Left colon (tissue), 2 donors: Measurements from ENCODE around the gene YPEL3. TPM values are rescaled to one million over a fixed set of nuclear protein-coding genes. Genes with fewer than 3 reads are reported as not detected.
A peak's percentile ranks its signal among the peaks of the same experiment; 100 is the strongest.
"Not testable (repeated sequence)": the region's sequence is repeated elsewhere in the genome, so short reads cannot be mapped to it uniquely, and the experiment has no call there.

ENCODE experiments used
- ATAC-seq: fragments of 200-7000 bp; cut with Tn5 transposase; one replicate; pipeline ENCODE4 v1.9.1; 2020; ENCODE audit warnings: mild to moderate bottlenecking, moderate library complexity
- DNase-seq, 2 donors: peaks; one replicate each; pipeline ENCODE4 v3.0.0-alpha.2; 2020
- intact Hi-C, 2 donors: fragments of 100-400 bp; cut with DNase I in 1 of 2; cut with micrococcal nuclease in 1 of 2; formaldehyde crosslinking; loops; one replicate each; pipeline versions ENCODE4 v1.11.2 to v1.14.0; 2022; cut with DNase I, micrococcal nuclease
- total RNA-seq, 2 donors: library from RNA; stranded (reverse); fragmentation: NEBNext Ultra II Directional; extraction: Animal tissue kit (Norgen Biotek cat#: 25700); gene quantifications; one replicate each; pipeline ENCODE4 v1.2.1, GENCODE V29; 2021
- donor health status: DM: no; HTN: no; CAD: no.
- donor health status: DM: yes; HTN: yes; CAD: no.

YPEL3 gene
- total RNA-seq, 2 donors from 2014 or later = 30.5 to 58.2 TPM

- peak; percentile 67 for ATAC-seq
- peak; percentile 69 to 92 for DNase-seq
- intact Hi-C loops = no loop called here
Measured at GRCh38 chr16:30120340-30121105, 24.5 kb upstream of the YPEL3 start.

- intact Hi-C loops = no loop called here
- ATAC-seq (no peak), DNase-seq (no peak)
Measured at GRCh38 chr16:30119428-30119827, 23.4 kb upstream of the YPEL3 start.

GRCh38 chr16:30117768-30118167 lies 21.8 kb upstream of the YPEL3 start:
- no peak for ATAC-seq
- intact Hi-C loops = no loop called here

GRCh38 chr16:30116291-30117207 lies 20.5 kb upstream of the YPEL3 start:
- ATAC-seq (no peak), DNase-seq (no peak)
- intact Hi-C loops = no loop called here

More at GRCh38 chr16:30117768-30118167, 21.8 kb upstream of the YPEL3 start:
- DNase-seq = no peak

- DNase-seq = peak; percentile 85 to 95
- intact Hi-C loops = no loop called here
- peak; percentile 75 for ATAC-seq
Measured at GRCh38 chr16:30115238-30115637, 19.2 kb upstream of the YPEL3 start.

- DNase-seq, intact Hi-C loops, ATAC-seq: not testable (repeated sequence)
Measured at GRCh38 chr16:30114833-30115232, 18.8 kb upstream of the YPEL3 start.

- DNase-seq (no peak), ATAC-seq (no peak)
- intact Hi-C loops = no loop called here
Measured at GRCh38 chr16:30114411-30114810, 18.4 kb upstream of the YPEL3 start.

- no peak for ATAC-seq
- intact Hi-C loops = no loop called here
- no peak for DNase-seq
Measured at GRCh38 chr16:30113711-30114333, 17.8 kb upstream of the YPEL3 start.

GRCh38 chr16:30113031-30113710 lies 17.2 kb upstream of the YPEL3 start, which contains the start of gene GDPD3:
GDPD3 (minus strand) TSS chr16:30113537; CDS start chr16:30113478, 59 bp downstream.
- intact Hi-C loops = no loop called here
- ATAC-seq (peak; percentile 65), DNase-seq (peak; percentile 88 to 89)

- intact Hi-C loops = no loop called here
- peak; percentile 72 to 83 for DNase-seq
- peak; percentile 44 for ATAC-seq
Measured at GRCh38 chr16:30112197-30113030, 16.4 kb upstream of the YPEL3 start.

- intact Hi-C loops = no loop called here
- no peak for ATAC-seq
- no peak for DNase-seq
Measured at GRCh38 chr16:30110661-30111060, 14.6 kb upstream of the YPEL3 start.

- no peak for DNase-seq
- intact Hi-C loops = no loop called here
- no peak for ATAC-seq
Measured at GRCh38 chr16:30108059-30108850, 12.2 kb upstream of the YPEL3 start.

- peak; percentile 37 for ATAC-seq
- intact Hi-C loops = no loop called here
- DNase-seq = no peak
Measured at GRCh38 chr16:30104492-30104891, 8.5 kb upstream of the YPEL3 start.

- intact Hi-C loops = no loop called here
- DNase-seq = no peak
- no peak for ATAC-seq
Measured at GRCh38 chr16:30104090-30104489, 8.1 kb upstream of the YPEL3 start.

GRCh38 chr16:30096862-30097563 lies 1.0 kb upstream of the YPEL3 start:
- ATAC-seq (no peak), DNase-seq (no peak)
- intact Hi-C loops = no loop called here
